ENCODE results near the gene UPK1A.
"Not testable (repeated sequence)": the region's sequence is repeated elsewhere in the genome, so short reads cannot be mapped to it uniquely, and the experiment has no call there.

Gene UPK1A

GRCh38 chr19:35718345-35719041 lies 52.2 kb downstream of the UPK1A start:
- peak; percentile 2 for DNase-seq

- DNase-seq = no peak
Observed at GRCh38 chr19:35719402-35720162, 53.3 kb downstream of the UPK1A start.

- no peak for DNase-seq
Observed at GRCh38 chr19:35720163-35720524, 53.8 kb downstream of the UPK1A start.

GRCh38 chr19:35720648-35721047 lies 54.3 kb downstream of the UPK1A start:
- DNase-seq = no peak

- DNase-seq = no peak
Observed at GRCh38 chr19:35721374-35721773, 55.1 kb downstream of the UPK1A start.

- no peak for DNase-seq
Observed at GRCh38 chr19:35722461-35722860, 56.1 kb downstream of the UPK1A start.

GRCh38 chr19:35722897-35723296 lies 56.6 kb downstream of the UPK1A start:
- DNase-seq = no peak

GRCh38 chr19:35723671-35724070 lies 57.4 kb downstream of the UPK1A start:
- no peak for DNase-seq

GRCh38 chr19:35724132-35724531 lies 57.8 kb downstream of the UPK1A start:
- not testable (repeated sequence) for DNase-seq

GRCh38 chr19:35724560-35724959 lies 58.2 kb downstream of the UPK1A start:
- DNase-seq = no peak

- DNase-seq = no peak
Observed at GRCh38 chr19:35725216-35725861, 59.0 kb downstream of the UPK1A start.

GRCh38 chr19:35727053-35727955 lies 61.0 kb downstream of the UPK1A start:
- no peak for DNase-seq

Data from NCI-H1092 treated with DMSO at 0.1 percent for 48 hours (cell line).